NCI-H510A (cell line): ENCODE results near the gene OR4E2.
"Not testable (repeated sequence)": the region's sequence is repeated elsewhere in the genome, so short reads cannot be mapped to it uniquely, and the experiment has no call there.

ENCODE experiments used
- DNase-seq: peaks from one replicate; lab custom pipeline; 2025; lab: John Stamatoyannopoulos, UW

Gene OR4E2

DNA sequence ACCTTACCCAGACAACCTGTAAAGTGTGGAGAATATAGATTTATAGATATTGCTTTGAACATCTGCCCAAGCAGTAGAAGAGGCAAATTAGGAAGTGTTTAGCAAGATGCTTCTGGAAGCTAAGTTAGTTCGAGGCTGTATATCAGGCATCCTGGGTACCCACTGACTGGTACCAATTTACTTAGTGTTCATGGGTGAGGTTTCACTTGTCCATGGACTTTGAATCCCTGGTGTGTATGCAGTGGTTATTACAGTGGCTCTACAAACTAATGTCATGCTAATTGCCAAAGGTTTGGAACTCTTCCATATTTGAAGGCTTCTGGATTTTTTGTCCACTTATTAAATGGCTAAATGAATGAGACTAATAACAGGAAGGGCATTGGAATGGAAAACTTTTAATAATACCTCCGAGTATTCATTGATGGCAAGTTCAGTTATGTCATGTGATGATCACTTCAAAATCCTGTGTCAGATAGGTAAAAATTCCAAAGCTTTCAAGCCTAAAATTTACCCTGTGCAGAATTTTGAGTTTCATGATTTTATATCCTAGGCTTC is at the start of gene OR4E2:
TSS of gene OR4E2 (plus strand) at position 505 of the 555 bp plus-strand sequence. CDS start 11,248 bp downstream, outside the sequence.
- no peak for DNase-seq

DNA sequence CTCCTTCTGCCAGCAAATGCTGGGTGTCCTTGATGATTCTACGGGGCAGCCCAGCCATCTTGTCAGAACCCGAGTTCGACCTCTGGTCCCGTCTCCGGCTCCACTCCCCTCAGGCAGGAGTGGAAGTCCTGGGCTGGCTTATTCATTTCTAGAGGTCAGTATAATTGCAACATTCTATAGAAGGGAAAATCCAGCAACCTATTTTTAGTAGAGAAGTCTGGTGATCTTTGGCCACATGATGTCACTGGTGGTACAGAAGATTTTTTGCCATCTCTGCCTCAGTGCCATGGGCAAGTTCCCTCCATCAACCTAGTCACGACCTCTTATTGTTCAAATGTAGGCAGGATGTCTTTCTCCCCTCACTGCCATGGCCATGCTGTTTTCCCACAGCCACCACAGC is 41.3 kb upstream of the OR4E2 start:
- DNase-seq = no peak

DNA sequence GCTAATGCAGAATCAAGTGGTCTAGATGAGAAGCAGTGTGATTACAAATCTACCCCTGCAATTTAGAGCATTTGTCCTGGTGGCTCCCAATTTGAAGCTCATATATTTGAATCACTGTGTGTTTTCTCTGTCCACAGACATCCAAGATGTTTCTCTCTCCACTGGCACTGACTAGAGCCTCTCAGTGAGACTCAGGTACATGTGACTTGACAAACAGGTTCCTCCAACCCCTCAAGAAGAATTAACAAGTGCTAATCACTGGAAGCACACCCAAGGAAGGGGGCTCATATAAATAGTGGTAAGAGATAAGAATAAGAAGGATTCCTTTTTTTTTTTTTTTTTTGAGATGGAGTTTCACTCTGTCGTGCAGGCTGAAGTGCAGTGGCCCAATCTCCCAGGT is 39.4 kb upstream of the OR4E2 start:
- DNase-seq = no peak

DNA sequence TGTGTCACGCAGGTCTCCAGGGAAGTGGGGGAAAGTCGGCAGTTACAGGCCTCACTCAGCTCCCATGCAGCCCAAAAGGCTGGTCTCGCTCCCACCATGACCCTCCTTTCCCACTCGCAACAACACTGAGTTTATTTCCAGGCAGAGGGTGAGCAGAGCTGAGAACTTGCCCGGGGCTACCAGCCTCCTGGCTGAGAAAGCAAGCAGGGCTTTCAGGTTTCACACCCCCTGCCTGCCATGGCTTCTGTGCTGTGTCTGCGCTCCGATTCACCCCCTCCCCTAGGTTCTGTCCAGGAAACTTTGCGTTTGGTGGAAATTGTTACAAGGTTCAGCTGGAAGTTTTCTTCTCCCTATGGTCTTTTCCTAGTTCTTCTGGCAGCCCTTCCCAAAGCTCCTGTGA is 36.0 kb upstream of the OR4E2 start:
- DNase-seq = no peak

DNA sequence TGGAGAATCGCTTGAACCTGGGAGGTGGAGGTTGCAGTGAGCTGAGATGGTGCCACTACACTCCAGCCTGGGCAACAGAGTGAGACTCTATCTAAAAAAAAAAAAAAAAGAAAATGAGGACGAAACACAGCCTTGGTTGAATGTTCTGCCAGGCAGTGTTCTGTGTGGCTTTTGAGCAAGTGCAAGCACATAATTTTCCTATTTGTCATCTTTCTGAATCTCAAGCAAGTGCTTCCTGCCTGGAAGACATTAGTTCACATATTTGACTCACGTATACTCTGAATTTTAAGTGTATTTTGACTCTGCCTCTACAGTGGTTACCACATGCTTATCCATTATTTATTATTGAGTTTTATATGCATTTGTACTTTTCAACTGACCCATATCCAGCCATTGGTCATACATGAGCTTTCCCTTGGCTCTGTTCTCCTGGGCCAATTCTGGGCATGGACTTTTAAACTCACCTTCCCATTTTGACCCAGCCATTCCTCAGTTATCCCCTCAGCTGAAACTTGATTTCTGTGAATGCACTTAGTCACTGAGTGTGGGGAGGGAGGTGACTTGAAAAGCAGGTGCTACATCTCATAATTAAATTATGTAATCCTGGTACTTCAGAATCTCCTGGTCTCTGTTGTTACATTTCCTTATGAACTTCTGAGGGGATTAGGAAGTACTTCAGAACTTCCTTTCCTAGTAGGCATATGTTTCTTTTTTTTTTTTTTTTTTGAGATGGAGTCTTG is 27.0 kb upstream of the OR4E2 start:
- DNase-seq = no peak

DNA sequence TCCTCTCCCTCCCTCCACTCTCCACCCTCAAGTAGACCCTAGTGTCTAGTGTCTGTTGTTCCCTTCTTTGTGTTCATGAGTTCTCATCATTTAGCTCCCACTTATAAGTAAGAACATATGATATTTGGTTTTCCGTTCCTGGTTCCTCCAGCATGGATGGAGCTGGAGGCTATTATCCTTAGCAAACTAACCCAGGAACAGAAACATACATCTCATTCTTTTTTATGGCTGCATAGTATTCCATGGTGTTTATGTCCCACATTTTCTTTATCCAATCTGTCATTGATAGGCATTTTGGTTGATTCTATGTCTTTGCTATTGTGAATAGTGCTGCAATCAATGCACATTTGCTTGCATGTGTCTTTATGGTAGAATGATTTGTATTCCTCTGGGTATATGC is 23.1 kb upstream of the OR4E2 start:
- not testable (repeated sequence) for DNase-seq

GRCh38 chr14:21631084-21631483 is 22.6 kb upstream of the OR4E2 start:
- DNase-seq = no peak

- DNase-seq = no peak
These were observed 18.8 kb upstream of the OR4E2 start, which contains the start of gene OR10G2 for GRCh38 chr14:21634840-21635239. OR10G2 (minus strand) TSS chr14:21634940; CDS start chr14:21634842, 98 bp downstream.

DNA sequence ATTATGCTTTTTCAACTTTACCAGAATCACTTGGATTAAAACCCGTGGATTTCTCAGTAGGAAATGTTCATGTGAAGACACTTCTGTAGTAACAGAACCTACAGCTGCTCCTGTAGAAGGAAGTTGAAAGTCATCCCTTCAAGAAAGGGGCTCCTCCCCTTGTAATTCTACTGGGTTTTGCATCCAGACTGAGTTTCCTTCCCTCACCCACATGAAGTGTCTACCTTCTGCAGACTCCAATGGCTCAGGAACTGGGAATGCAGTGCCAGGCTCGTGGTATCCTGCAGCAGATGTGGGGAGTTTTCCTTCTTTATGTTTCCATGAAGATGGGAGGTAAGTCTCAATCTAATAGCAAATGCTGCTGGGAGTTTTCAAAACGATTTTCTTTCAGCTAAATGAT is 11.0 kb upstream of the OR4E2 start:
- DNase-seq = no peak

DNA sequence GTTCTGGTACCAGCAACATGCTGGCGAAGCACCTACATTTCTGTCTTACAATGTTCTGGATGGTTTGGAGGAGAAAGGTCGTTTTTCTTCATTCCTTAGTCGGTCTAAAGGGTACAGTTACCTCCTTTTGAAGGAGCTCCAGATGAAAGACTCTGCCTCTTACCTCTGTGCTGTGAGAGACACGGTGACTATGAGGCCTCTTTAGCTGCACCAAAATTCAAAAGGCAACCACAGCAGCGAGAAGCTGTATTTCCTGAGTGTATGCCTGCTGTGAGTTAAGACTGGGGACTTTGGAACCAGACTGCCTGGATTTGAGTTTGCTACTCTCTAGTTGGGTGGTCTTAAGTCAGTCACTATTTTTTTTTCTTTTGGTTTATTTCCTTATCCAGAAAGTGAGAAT is 10.2 kb upstream of the OR4E2 start:
- DNase-seq = no peak

DNA sequence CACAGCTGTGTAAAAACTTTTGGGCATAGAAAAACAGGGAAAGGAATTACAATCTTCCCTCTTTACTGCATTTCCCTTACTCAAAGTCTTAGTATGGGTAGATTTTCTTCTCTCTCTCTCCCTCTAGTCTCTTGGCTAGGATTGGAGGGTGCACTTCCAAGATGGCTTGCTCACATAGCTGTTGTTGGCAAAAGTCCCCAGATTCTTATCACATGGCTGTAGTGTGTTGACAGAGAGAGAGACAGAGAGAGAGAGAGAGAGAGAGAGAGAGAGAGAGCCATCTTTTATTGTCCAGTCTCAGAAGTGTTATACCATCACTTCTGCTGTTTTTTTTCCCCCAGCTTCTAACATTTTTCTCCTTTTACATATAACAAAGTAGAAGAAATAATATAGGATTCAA is 6.3 kb upstream of the OR4E2 start:
- no peak for DNase-seq

GRCh38 chr14:21652209-21652808 is 1.3 kb upstream of the OR4E2 start:
- no peak for DNase-seq

DNA sequence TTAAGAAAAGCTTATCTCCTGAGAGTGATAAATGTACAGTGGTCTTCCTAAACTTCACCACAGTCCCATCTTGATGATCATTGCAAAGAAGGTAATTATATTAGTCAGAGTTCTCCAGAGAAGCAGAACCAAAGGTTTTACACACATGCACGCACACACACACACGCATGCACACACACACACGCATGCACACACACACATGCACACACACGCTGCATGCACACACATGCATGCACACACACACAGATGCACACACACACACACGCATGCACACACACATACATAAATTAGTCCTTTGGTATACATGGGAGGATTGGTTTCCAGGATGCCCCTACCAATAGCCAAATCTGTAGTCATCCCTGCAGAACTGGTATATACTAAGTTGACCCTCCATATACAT is 580 bp downstream of the OR4E2 start:
- DNase-seq = no peak

GRCh38 chr14:21656980-21657379 is 3.3 kb downstream of the OR4E2 start:
- no peak for DNase-seq

DNA sequence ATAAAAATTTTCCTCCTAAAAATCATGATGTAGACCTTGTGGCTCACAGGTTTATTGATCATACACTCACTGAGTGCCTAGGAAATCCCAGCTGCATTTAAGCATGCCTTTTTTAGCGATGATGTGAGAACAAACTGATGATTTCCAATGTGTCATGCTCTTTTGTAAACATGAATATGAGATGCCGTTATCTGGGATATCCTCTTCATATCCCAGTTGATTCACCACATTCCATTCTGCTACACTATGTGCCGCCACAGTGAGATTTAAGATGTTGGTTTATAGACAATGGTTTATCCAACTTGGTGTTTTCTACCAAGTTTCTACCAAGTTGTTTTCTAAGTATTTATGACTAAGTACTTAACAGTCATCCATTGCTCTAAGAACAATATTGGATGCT is 14.7 kb downstream of the OR4E2 start:
- no peak for DNase-seq

GRCh38 chr14:21669284-21669683 is 15.6 kb downstream of the OR4E2 start:
- DNase-seq = no peak

- DNase-seq = no peak
These were observed 17.7 kb downstream of the OR4E2 start for GRCh38 chr14:21671371-21671770.

GRCh38 chr14:21672116-21672515 is 18.5 kb downstream of the OR4E2 start:
- DNase-seq = no peak

- no peak for DNase-seq
These were observed 20.1 kb downstream of the OR4E2 start, which contains the start of gene OR4E1 for GRCh38 chr14:21673718-21674117. OR4E1 (minus strand) TSS chr14:21673818; CDS start chr14:21670935, 2,883 bp downstream.

GRCh38 chr14:21675566-21675965 is 21.9 kb downstream of the OR4E2 start:
- DNase-seq = no peak

- DNase-seq = no peak
These were observed 26.4 kb downstream of the OR4E2 start for GRCh38 chr14:21680072-21680471.

- DNase-seq = no peak
These were observed 32.8 kb downstream of the OR4E2 start for GRCh38 chr14:21686468-21686867.

DNA sequence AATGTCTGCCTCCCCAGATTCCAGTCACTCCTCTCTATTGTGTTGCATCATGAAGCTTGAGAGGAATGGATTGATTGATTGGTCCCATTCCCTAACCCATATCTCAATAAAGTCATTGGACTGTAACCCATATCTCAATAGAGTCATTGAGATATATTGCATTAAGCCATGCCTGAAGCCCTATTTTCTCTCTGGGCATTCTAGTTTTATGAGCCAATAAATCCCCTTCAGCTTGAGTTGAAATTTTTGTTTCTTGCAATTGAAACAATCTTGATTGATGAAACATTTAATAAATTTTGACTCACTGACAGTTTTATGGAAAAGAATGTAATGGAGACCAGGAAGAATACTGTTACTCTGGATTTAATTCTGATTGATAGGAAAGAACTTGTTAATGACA is 40.8 kb downstream of the OR4E2 start:
- DNase-seq = no peak
